Retinal pigment epithelial cell (primary cell): ENCODE results near the gene GPR18.
A peak's percentile ranks its signal among the peaks of the same experiment; 100 is the strongest.

Experiments used
- DNase-seq: peaks from one replicate; pipeline ENCODE4 v3.0.0-alpha.2; 2010; ENCODE audit warnings: low read depth
- H3K4me3 ChIP-seq: 2 replicates; pipeline ENCODE4 v1.5.1; 2011; ENCODE audit warnings: mild to moderate bottlenecking, low read length, control low read depth, moderate library complexity
- TF ChIP-seq, protein P1 (sequence below): conservative IDR thresholded peaks from 2 replicates; pipeline ENCODE4 v1.5.1; 2011; ENCODE audit warnings: low read depth, low read length, control low read depth, inconsistent platforms

GPR18 gene

DNA sequence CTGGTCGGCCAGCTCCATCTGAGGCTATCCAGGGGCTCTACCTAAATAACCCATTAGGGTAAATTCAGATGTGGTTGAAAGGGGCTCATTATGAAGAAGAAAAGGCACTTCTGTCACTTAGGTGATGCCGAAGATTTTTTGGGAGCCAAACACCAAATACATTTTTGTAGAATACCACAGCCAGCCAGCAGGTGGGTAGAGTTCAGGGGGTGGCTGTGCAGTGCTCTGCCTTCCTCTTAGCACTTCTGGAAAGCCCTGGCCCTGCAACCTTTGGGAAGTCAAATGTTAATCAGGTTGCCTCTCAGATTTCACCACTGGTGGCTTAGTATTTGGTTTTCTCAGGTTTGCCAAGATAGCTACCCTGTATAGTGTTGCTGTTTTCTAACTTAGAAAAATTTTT is 18.5 kb upstream of the GPR18 start:
- no peak overlapping the region for H3K4me3 ChIP-seq
- no peak for DNase-seq
- TF ChIP-seq, protein P1, sequence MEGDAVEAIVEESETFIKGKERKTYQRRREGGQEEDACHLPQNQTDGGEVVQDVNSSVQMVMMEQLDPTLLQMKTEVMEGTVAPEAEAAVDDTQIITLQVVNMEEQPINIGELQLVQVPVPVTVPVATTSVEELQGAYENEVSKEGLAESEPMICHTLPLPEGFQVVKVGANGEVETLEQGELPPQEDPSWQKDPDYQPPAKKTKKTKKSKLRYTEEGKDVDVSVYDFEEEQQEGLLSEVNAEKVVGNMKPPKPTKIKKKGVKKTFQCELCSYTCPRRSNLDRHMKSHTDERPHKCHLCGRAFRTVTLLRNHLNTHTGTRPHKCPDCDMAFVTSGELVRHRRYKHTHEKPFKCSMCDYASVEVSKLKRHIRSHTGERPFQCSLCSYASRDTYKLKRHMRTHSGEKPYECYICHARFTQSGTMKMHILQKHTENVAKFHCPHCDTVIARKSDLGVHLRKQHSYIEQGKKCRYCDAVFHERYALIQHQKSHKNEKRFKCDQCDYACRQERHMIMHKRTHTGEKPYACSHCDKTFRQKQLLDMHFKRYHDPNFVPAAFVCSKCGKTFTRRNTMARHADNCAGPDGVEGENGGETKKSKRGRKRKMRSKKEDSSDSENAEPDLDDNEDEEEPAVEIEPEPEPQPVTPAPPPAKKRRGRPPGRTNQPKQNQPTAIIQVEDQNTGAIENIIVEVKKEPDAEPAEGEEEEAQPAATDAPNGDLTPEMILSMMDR: no peak

DNA sequence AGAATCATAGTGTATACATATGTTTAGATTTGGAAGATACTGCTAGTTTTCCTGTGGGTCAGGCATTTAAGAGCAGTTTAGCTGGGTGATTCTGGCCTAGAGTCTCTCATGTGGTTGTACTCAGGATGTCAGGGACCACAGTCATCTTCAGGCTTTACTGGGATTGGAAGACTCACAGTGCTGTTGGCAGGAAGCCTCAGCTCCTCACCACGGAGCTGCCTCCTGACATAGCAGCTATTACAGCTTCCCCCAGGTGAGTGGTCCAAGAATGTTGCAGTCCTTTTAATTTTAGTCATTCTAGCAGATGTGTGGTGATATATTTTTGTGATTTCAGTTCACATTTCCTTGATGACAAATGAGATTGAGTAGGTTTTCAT is 16.9 kb upstream of the GPR18 start:
- no peak for DNase-seq
- TF ChIP-seq, protein P1: no peak
- no peak overlapping the region for H3K4me3 ChIP-seq

DNA sequence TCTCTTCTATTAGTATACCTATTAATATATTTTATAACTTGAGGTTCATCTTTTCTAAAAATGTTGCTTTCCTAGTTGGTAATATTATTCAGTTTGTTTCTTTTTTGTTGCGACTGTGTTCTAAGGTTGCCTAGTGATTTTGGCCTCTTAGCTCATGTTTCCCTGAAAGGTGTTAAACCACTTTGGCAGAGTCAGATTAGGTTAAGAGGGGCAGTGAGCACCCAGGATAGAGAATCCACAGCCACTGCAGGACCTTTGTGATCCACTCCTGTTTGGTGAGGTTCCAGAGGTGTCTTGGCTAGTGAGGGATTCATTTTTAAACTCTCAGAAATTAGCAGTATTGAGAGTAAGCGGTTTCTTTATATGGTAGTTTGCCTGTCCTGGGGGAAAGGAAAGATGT is 14.9 kb upstream of the GPR18 start:
- H3K4me3 ChIP-seq: no peak overlapping the region
- TF ChIP-seq, protein P1: no peak
- no peak for DNase-seq

DNA sequence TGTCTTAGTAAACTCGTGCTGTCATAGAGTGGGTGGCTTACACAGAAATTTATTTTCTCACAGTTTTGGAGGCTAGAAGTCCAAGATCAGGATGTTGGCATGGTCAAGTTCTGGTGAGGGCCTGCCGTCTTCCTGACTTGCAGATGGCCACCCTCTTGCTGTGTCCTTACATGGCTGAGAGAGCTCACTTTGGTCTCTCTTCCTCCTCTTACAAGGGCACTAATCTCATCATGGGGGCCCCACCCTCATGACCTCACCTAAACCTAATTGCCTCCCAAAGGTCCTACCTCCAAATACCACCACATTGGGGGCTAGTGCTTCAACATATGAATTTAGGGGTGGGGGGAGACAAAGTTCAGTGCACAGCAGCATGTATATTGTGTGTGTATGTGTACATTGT is 14.3 kb upstream of the GPR18 start:
- no peak for DNase-seq
- no peak overlapping the region for H3K4me3 ChIP-seq
- TF ChIP-seq, protein P1: no peak

DNA sequence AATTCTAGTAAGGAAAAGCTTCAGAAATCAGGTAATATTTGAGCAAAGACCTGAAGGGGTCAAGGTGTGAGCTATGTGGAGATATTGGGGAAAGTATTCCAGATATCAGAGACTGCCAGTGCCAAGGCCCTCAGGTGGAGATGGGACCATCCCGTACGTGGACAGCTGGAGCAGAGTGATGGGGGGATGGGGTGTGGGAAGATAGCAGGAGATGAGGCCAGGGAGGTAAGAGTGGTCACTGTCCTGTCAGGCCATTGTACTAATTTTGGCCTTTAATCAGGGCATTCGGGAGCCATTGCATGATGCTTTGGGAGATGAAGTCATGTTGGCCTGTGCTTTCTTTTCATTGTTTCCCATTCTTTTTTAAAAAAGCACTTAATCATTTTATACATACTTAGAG is 13.1 kb upstream of the GPR18 start:
- no peak for DNase-seq
- TF ChIP-seq, protein P1: no peak
- H3K4me3 ChIP-seq: no peak overlapping the region

DNA sequence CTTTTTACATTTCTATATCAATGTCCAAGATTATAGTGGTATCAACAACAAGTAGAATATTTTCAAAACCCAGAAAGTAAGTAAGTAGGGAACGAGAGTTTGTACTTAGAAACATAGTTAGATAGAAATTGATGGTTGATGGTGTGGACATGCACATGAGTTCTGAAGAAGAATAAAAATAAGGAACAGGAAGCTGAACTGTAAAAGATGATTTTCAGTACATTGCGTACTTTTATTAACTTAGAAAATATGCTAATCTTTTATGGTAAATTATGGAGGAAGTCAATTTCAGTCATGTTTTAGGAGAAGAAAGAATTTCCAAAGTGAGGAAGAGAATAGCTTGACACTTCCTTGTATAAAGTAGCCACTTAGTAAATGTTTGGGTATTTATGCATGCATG is 12.3 kb upstream of the GPR18 start:
- no peak overlapping the region for H3K4me3 ChIP-seq
- TF ChIP-seq, protein P1: no peak
- DNase-seq: no peak

DNA sequence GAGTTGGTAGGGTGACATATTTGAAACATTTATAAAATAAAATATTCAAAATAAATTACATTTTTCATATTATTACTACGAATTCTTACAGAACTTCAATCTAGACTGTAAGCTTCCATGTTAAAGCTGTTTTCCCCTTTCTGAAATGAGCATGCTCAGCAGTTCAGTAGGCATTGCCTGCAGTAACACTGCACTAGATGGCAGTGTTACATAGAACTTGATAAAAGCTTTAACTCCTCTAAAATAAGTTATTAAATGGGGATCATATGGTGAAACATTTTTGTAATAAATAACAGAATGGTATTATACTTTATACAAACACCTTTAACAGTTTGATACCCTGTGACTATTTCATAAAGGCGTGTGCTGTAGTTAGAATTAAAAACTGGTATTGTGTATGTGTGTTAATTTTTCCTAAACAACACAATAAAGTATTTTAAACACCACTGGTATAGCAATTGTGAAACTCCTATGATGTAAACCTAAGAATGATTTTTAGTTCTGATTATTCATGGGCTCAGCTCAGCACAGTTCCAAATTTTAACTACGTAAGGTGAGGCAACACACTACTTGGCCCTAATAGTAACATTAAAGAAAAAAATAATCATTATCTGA is 11.6 kb upstream of the GPR18 start:
- TF ChIP-seq, protein P1: peak; percentile 75
- H3K4me3 ChIP-seq: no peak overlapping the region
- DNase-seq: peak; percentile 22
